KBM-7 (cell line): ENCODE data around the gene LRRTM4.
"Not testable (repeated sequence)": the region's sequence is repeated elsewhere in the genome, so short reads cannot be mapped to it uniquely, and the experiment has no call there.

ENCODE experiments used
- DNase-seq: peaks from one replicate; pipeline ENCODE4 v3.0.0-alpha.2; 2015
- in situ Hi-C: fragments of 300-500 bp; cut with MboI; formaldehyde crosslinking; loops from 2 replicates; pipeline ENCODE4 v1.14.3; 2020; ENCODE audit warnings: low sequenced_read_pairs, low pct_unique_long_range_greater_than_20kb, mixed read lengths

LRRTM4 gene

DNA sequence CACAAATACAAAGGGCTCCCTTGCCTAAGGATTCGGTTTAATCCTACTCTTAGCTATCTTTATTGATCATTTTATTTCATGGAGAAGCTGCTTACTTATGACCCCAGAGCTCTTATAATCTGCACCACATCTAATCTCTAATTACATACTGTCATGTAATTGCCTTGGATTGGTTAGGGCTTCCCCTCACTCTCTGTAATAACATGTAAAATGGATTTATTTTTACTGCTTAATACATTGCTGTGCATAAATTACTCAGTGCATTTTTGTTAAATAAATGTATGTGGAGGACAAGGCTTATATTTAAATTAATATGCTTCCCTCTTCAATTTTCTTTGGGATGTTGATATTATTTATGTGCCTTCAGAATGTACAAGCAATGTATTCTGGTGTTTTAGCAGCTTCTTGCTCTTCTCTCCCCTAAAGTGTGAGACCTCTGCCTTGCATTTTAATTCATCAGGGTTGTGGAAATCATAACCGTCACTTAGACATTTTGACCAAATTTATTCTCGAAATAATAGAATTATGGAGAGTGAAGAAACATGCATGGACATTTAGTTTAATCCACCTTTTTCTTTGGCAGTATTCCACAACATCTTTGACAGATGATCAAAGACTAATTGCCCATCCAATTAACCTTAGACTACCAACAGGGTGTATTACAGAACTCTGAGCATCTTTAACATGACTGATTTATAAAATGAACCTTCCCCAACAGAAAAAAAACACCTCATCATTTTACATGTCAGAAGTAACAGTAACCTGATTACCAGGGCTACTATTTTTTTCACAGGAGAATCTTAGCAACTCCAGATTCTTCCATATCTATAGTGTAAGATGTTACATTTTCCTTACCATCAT lies 692.6 kb downstream of the LRRTM4 start:
- no peak for DNase-seq
- in situ Hi-C loops: no loop called here

DNA sequence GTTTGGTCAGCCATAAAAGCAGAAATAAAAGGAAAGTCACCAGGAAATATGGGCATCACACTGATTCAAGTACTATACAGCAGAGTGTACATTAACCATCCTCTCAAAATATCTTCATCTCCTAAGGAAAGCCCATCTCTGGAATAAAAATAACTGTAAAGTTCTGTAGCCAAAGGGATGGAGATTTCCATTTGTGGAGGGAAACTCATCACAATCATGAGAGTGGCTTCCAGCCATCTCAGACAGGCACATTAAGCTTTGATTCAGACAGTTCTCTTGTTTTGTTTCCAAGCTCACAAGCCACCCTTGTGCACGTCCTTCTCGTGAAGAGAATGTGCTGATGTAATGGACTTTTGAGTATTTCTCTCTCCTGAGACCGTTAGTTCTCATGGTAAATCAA lies 695.5 kb downstream of the LRRTM4 start:
- in situ Hi-C loops: no loop called here
- DNase-seq: no peak

DNA sequence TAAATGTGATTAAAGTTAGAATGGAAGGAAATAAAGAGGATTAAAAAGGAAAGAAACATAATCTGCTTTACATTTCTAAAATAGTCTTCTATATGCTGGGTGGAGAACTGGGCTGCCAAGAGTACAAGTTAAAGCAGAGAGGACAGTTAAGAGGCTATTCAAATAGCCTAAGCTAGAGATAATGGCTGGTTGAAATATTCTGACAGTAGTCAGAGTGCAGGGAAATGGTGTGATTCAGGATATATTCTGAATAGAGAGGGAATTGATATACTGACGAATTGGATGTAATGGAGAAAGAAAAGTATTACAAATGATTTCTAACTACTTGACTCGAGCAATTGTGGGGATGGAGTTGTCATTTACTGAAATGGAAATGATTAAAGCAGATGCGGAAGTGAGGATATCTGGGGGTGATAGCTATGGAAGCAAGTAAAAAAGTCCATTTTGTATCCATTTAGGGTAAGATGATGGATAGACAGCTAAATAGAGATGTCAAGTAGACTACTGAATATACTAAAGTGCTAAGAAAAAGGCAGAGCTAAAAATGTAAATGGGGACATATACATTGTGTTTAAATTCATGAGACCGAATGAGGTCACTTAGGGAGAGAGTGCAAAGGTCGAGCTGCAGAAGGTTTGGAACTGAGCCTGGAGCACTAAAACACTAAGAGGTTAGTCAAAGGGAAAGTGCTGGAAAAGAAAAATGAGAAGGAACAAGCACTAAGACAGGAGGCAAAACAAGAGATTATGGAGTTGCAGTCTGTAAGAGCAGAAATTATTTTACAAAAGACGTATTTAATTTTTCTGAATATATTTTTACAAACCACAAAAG lies 696.8 kb downstream of the LRRTM4 start:
- DNase-seq: no peak

DNA sequence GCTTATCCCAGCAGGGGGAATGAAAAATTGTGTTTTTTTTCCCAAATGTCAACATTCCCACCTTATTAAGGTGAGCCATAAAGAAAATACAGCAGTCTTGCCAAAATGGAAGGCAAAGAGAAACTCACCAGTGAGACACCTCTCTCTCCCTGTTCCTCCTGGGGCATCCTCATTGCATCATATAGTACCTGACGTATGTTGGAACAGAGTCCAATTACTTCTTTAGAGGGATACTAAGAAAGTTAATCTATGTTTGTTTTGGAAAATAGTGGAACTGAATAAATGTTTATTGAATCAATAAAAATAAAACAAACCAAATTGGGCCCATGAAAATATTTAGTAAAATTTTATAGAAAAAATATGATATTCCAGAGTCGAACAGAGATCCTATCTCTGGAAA lies 700.4 kb downstream of the LRRTM4 start:
- DNase-seq: no peak
- in situ Hi-C loops: no loop called here

More for the DNA sequence above, 696.8 kb downstream of the LRRTM4 start:
- in situ Hi-C loops: no loop called here

- in situ Hi-C loops: no loop called here
- DNase-seq: no peak
Measured at GRCh38 chr2:76813084-76813483, 709.1 kb downstream of the LRRTM4 start.

- no peak for DNase-seq
- in situ Hi-C loops: no loop called here
Measured at GRCh38 chr2:76812156-76812555, 710.0 kb downstream of the LRRTM4 start.

- in situ Hi-C loops: no loop called here
Measured at GRCh38 chr2:76809136-76809535, 713.0 kb downstream of the LRRTM4 start.

DNA sequence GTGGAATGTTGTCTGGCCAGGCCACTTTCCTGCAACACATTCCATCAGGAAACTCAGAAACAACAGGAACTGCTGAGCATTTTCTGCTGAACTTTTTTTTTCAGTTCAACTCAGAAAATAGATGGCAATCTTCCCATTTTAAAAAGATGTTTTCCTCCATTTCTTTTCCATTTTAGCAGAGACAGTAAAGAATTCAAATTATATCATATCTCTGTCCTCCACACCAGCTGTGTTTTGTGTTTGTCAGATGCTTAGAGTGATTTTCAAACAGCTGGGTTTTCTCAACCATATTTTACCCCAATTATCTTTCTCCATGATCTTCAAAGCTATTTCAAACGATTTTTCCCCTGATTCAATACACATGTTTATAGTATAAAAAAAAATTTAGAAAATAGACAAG lies 713.4 kb downstream of the LRRTM4 start:
- in situ Hi-C loops: no loop called here
- DNase-seq: no peak

More at GRCh38 chr2:76809136-76809535, 713.0 kb downstream of the LRRTM4 start:
- DNase-seq: no peak

- no peak for DNase-seq
- in situ Hi-C loops: no loop called here
Measured at GRCh38 chr2:76793647-76794334, 728.4 kb downstream of the LRRTM4 start.

DNA sequence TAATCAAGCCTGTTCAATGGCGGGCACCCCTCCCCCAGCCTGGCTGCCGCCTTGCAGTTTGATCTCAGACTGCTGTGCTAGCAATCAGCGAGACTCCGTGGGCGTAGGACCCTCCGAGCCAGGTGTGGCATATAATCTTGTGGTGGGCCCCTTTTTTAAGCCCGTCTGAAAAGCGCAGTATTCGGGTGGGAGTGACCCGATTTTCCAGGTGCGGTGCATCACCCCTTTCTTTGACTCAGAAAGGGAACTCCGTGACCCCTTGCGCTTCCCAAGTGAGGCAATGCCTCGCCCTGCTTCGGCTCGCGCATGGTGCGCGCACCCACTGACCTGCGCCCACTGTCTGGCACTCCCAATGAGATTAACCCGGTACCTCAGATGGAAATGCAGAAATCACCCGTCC lies 740.9 kb downstream of the LRRTM4 start:
- in situ Hi-C loops, DNase-seq: not testable (repeated sequence)

- in situ Hi-C loops: no loop called here
- no peak for DNase-seq
Measured at GRCh38 chr2:76763276-76763675, 758.9 kb downstream of the LRRTM4 start.

DNA sequence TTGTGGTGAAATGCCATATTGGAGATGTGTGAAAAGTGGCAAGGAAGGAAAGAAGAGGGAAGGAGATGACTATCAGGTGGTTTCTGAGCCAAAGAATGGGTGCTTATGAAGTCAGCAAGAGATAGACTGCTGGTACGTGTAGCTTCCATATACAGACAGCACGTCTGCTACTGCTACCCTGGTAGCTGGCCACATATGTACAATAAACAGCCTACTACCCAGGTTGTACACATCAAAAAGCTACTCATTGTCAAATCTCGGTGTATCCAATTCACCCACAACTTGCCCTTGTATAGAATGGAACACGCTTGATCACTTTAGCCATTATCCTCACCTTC lies 761.8 kb downstream of the LRRTM4 start:
- no peak for DNase-seq
- in situ Hi-C loops: no loop called here

DNA sequence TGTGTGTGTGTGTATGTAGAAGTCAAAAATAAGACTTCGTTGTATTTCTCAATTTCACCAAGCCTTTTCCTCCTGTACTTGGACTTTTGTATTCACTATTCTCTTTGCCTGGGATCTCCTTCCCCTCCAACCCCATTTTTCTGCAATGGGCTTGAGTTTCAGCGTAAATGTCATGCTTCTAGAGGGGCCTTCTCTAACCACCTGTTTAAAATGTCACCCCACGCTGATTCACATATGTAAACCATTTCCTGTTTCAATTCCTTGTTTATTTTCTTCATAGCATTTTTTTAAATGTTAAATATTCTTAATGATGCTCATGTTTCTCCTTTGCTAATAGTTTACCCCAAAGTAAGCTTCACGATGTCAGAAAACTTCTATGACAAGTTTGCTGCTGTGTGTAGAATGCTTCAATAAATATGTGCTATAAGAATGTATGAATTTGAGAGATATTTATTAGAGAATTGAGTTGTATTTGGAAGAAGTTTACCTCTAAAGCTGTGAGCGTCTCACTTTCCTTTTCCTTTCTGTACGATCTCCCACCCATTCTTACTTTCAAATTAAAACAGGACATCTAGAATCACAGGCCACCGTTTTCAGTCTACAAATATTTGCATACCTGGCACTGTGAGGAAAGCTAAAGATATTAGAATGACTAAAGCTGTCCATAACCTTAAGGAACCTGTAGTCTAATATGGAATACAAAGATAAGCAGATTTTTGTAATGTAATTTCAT lies 762.4 kb downstream of the LRRTM4 start:
- in situ Hi-C loops: no loop called here

GRCh38 chr2:76752506-76752905 lies 769.7 kb downstream of the LRRTM4 start:
- in situ Hi-C loops: no loop called here
- DNase-seq: no peak

More for the DNA sequence above, 762.4 kb downstream of the LRRTM4 start:
- no peak for DNase-seq

- in situ Hi-C loops: no loop called here
- DNase-seq: peak; percentile 67
Measured at GRCh38 chr2:76749858-76750257, 772.3 kb downstream of the LRRTM4 start.

DNA sequence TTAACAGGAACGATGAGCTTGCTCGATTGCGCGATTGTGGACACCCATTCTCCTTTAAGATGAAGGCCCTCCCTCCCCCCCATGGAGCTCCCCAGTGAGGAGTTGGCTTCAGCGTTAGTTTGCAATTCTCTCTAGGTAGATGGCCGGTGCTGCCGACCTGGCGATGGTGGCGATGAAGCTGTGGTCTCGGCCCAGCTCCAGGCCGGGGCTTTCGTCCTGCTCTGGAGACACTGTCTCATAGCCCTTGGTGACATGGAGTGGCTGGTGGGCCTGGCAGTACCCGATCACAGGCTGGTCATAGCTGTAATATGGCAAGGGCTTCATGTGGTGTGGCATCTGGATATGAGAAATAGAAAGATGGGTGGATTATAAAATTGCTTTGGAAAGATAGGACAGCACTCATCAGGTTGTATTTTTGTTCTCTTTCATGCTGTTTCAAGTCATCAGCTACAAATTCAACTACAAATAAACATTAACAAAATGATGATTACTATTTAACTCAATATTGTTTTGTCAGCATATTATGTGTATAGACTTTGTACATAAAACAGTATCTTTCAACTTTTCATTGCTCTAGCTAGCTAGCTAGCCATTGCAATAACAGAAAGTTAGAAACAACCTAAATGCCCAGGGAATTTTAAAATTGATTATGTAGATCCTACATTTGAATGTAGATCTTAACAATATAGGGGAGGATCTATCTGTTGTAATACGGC lies 773.4 kb downstream of the LRRTM4 start:
- in situ Hi-C loops: no loop called here
- DNase-seq: no peak

DNA sequence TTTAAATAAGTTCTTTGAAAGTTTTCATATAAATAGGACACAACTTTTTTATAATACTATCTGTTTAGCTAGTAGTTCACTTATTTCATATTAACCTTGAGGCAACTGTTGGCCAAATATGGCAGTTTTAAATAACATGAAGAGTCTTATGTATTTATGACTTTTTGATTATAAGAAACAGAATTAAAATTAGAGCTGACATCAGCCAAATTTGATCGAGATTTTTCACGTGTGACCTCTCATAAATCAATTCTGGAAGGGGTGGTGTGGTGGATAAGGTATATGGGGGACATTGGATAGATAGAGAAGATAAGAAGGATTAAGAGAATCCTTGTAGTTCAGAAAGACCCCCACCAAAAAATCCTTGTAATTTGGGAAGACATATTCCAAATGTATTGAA lies 776.6 kb downstream of the LRRTM4 start:
- DNase-seq: no peak
- in situ Hi-C loops: no loop called here

DNA sequence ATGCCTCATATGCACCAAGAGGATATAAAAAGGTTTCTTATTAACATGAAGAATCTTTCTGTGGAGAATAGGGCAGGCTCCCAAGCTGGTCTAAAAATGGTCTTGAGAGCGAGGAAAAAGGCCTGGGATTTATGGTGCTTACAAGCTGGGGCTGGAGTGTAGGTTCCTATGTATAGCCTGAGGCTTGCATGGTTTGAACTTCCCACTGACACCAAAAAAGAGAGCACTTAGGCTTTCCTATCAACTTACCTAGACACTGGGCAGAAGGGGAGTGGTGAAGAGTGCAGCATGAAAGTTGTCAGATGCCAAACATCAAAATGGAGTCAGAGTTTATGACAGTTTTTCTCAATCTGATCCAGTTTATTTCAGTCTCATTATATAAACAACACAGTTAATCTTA lies 784.6 kb downstream of the LRRTM4 start:
- in situ Hi-C loops: no loop called here
- no peak for DNase-seq

DNA sequence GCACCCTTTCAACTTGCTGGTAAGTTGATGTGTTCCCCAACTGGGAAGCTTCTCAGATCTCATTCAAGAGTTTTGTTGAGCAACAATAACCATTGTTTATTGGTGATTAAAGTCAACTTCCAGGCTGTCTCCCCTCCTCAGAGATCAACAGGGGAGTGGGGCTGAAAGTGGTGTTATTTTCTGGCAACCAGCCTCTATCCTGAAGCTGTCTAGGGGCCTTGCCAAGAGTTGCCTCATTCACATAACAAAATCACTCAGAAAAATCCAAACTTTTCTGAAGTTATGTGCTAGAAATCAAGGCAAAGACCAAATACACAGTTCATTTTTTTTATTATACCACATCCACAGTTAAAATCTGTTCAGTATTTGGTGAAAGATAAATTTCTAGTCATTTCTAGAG lies 788.4 kb downstream of the LRRTM4 start:
- in situ Hi-C loops: no loop called here
- DNase-seq: no peak
